Kidney (tissue), 14 donors: ENCODE measurements around the gene ADAMTS9. TPM values are rescaled to one million over a fixed set of nuclear protein-coding genes. Genes with fewer than 3 reads are reported as not detected.

Experiments
- DNase-seq, 5 donors: peaks; one replicate each; pipeline ENCODE4 v3.0.0-alpha.2; 2013 to 2020
- FAIRE-seq: peaks from 2 replicates; lab custom pipeline; 2012; peaks lifted over from hg19 to GRCh38; lab: Jason Lieb, UNC
- H3K27ac ChIP-seq, 2 donors: one replicate each; pipeline ENCODE4 v1.7.0; 2013; ENCODE audit warnings: low read depth in 2 of 2, low read length in 2 of 2, inconsistent platforms in 1 of 2
- H3K27me3 ChIP-seq: one replicate; pipeline ENCODE4 v1.7.1; 2013; ENCODE audit warnings: low read length, inconsistent platforms; ENCODE audit not compliant: control insufficient read depth, insufficient read depth
- H3K36me3 ChIP-seq, 3 donors: one replicate each; pipeline versions ENCODE4 v1.7.0 to v1.7.1; 2013; ENCODE audit warnings: low read length in 3 of 3, control low read depth in 1 of 3, inconsistent platforms in 1 of 3; ENCODE audit not compliant: insufficient read depth in 3 of 3, control insufficient read depth in 2 of 3
- H3K4me1 ChIP-seq, 3 donors: one replicate each; pipeline versions ENCODE4 v1.7.0 to v1.7.1; 2013; ENCODE audit warnings: low read length in 3 of 3, inconsistent platforms in 1 of 3, low read depth in 1 of 3; ENCODE audit not compliant: control insufficient read depth in 2 of 3, insufficient read depth in 2 of 3
- H3K4me3 ChIP-seq, 3 donors: one replicate each; pipeline versions ENCODE4 v1.7.0 to v1.8.1; 2013; ENCODE audit warnings: low read length in 3 of 3, control low read depth in 1 of 3, inconsistent platforms in 1 of 3
- H3K9ac ChIP-seq, 3 donors: one replicate each; pipeline versions ENCODE4 v1.7.0 to v1.7.1; 2013; ENCODE audit warnings: low read length in 3 of 3, control low read depth in 1 of 3, inconsistent platforms in 1 of 3
- H3K9me3 ChIP-seq, 3 donors: one replicate each; pipeline versions ENCODE4 v1.7.0 to v1.7.1; 2013; ENCODE audit warnings: low read length in 3 of 3, control low read depth in 1 of 3, inconsistent platforms in 1 of 3; ENCODE audit not compliant: control insufficient read depth in 2 of 3, insufficient read depth in 1 of 3
- intact Hi-C: fragments of 100-400 bp; cut with DNase I; formaldehyde crosslinking; loops from one replicate; pipeline ENCODE4 v1.11.1; 2022
- polyA plus RNA-seq: library from polyadenylated mRNA; stranded (reverse); fragments of 350-450 nt; fragmentation: Illumina TruSeq; extraction: RNeasy Lipid Tissue Mini Kit (QIAGEN cat#74804); gene quantifications from one replicate; pipeline ENCODE4 v1.2.3, GENCODE V29; 2014; ENCODE audit warnings: low read depth, low replicate concordance; ENCODE audit not compliant: insufficient read depth
- total RNA-seq: library from RNA; stranded (reverse); fragmentation: NEBNext Ultra II Directional; extraction: Animal tissue kit (Norgen Biotek cat#: 25700); gene quantifications from one replicate; pipeline ENCODE4 v1.2.1, GENCODE V29; 2021
- TF ChIP-seq, protein P1 (sequence below): IDR thresholded peaks from 3 replicates; pipeline ENCODE4 v1.5.1; 2012; ENCODE audit warnings: mild to moderate bottlenecking, moderate library complexity, borderline replicate concordance; ENCODE audit not compliant: insufficient read depth; ENCODE audit errors: extremely low read depth
- donor health status: control.
- donor health status: control.
- donor health status: control.
- donor health status: control.
- donor health status: control.
- donor health status: DM: yes; HTN: yes; CAD: no.
- donor health status: Normal renal cell carcinoma (clear cell type).

ADAMTS9 gene
- total and polyA plus RNA-seq, 2 donors from 2014 or later = 25.0 to 117 TPM

GRCh38 chr3:64656544-64656943 lies 31.3 kb downstream of the ADAMTS9 start:
- Histone ChIP-seq H3K9ac (no peak overlapping the region), H3K4me3 (no peak overlapping the region), H3K27ac (no peak overlapping the region), H3K36me3 (peaks cover 11 to 28% (median 13%) of the 10 kb centered on the region in 3 donors), H3K4me1 (peaks cover 0 to 11% (median 3%) of the 10 kb centered on the region in 3 donors), H3K9me3 (no peaks in the 10 kb centered on the region), H3K27me3 (no peaks in the 10 kb centered on the region)
- FAIRE-seq (no peak), DNase-seq (no peak)
- intact Hi-C loops = no loop called here
- TF ChIP-seq, protein P1, sequence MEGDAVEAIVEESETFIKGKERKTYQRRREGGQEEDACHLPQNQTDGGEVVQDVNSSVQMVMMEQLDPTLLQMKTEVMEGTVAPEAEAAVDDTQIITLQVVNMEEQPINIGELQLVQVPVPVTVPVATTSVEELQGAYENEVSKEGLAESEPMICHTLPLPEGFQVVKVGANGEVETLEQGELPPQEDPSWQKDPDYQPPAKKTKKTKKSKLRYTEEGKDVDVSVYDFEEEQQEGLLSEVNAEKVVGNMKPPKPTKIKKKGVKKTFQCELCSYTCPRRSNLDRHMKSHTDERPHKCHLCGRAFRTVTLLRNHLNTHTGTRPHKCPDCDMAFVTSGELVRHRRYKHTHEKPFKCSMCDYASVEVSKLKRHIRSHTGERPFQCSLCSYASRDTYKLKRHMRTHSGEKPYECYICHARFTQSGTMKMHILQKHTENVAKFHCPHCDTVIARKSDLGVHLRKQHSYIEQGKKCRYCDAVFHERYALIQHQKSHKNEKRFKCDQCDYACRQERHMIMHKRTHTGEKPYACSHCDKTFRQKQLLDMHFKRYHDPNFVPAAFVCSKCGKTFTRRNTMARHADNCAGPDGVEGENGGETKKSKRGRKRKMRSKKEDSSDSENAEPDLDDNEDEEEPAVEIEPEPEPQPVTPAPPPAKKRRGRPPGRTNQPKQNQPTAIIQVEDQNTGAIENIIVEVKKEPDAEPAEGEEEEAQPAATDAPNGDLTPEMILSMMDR = no peak

GRCh38 chr3:64655160-64655559 lies 32.6 kb downstream of the ADAMTS9 start:
- H3K27me3 ChIP-seq = no peaks in the 10 kb centered on the region
- H3K9me3 ChIP-seq = no peaks in the 10 kb centered on the region
- intact Hi-C loops = no loop called here
- TF ChIP-seq, protein P1 = no peak
- DNase-seq (no peak), FAIRE-seq (no peak)
- H3K36me3 ChIP-seq = peaks cover 13 to 30% (median 13%) of the 10 kb centered on the region in 3 donors
- H3K27ac ChIP-seq = no peak overlapping the region
- no peak overlapping the region for H3K4me3 ChIP-seq
- peaks cover 3 to 13% (median 8%) of the 10 kb centered on the region in 3 donors for H3K4me1 ChIP-seq
- H3K9ac ChIP-seq = no peak overlapping the region

DNA sequence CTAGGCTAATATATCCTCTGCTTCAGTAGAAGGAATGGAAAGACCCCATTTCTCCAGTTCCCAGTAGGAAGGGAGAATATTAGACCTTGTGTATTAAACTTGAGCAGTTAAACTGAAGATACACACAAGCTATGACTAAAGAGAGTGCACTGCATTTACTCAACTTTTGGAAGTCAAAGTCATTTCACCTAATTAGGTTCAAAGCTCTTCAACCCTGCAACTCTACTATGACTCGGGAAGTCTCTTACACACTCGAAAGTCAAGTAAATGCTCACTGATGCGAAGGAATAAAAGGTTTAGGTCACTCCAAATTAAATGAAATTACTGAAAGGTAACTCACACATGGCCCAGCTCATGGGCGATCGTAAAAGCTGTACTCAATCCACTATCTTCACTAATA lies 33.8 kb downstream of the ADAMTS9 start:
- no peak overlapping the region for H3K9ac ChIP-seq
- TF ChIP-seq, protein P1 = no peak
- peaks cover 5 to 10% (median 8%) of the 10 kb centered on the region in 3 donors for H3K4me1 ChIP-seq
- no peaks in the 10 kb centered on the region for H3K27me3 ChIP-seq
- DNase-seq = no peak
- H3K27ac ChIP-seq = no peak overlapping the region
- FAIRE-seq = no peak
- no peak overlapping the region for H3K4me3 ChIP-seq
- H3K9me3 ChIP-seq = no peaks in the 10 kb centered on the region
- intact Hi-C loops = no loop called here
- peaks cover 13 to 39% (median 20%) of the 10 kb centered on the region in 3 donors for H3K36me3 ChIP-seq

GRCh38 chr3:64653101-64653500 lies 34.7 kb downstream of the ADAMTS9 start:
- intact Hi-C loops = no loop called here
- DNase-seq = no peak

More at GRCh38 chr3:64653101-64653500, 34.7 kb downstream of the ADAMTS9 start:
- Histone ChIP-seq H3K27ac (no peak overlapping the region), H3K4me3 (no peak overlapping the region), H3K9ac (no peak overlapping the region), H3K9me3 (no peaks in the 10 kb centered on the region), H3K36me3 (peaks cover 9 to 35% (median 17%) of the 10 kb centered on the region in 3 donors), H3K27me3 (no peaks in the 10 kb centered on the region), H3K4me1 (peaks cover 5 to 10% (median 8%) of the 10 kb centered on the region in 3 donors)
- no peak for FAIRE-seq
- TF ChIP-seq, protein P1 = no peak
